ENCODE results near the gene ESYT2.

The ESYT2 gene

GRCh38 chr7:158716802-158717201, 112.5 kb downstream of the ESYT2 start:
- H3K4me3 ChIP-seq (ENCODE audit: control insufficient read depth, low read depth, low read length) = no peak overlapping the region
- TF ChIP-seq, protein P1, sequence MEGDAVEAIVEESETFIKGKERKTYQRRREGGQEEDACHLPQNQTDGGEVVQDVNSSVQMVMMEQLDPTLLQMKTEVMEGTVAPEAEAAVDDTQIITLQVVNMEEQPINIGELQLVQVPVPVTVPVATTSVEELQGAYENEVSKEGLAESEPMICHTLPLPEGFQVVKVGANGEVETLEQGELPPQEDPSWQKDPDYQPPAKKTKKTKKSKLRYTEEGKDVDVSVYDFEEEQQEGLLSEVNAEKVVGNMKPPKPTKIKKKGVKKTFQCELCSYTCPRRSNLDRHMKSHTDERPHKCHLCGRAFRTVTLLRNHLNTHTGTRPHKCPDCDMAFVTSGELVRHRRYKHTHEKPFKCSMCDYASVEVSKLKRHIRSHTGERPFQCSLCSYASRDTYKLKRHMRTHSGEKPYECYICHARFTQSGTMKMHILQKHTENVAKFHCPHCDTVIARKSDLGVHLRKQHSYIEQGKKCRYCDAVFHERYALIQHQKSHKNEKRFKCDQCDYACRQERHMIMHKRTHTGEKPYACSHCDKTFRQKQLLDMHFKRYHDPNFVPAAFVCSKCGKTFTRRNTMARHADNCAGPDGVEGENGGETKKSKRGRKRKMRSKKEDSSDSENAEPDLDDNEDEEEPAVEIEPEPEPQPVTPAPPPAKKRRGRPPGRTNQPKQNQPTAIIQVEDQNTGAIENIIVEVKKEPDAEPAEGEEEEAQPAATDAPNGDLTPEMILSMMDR (IDR thresholded peaks at IDR 0.05; ENCODE audit: control insufficient read depth, insufficient read depth, low read depth, low read length, missing control alignments) = no peak
- no peak for DNase-seq (ENCODE audit: low read depth)

DNA sequence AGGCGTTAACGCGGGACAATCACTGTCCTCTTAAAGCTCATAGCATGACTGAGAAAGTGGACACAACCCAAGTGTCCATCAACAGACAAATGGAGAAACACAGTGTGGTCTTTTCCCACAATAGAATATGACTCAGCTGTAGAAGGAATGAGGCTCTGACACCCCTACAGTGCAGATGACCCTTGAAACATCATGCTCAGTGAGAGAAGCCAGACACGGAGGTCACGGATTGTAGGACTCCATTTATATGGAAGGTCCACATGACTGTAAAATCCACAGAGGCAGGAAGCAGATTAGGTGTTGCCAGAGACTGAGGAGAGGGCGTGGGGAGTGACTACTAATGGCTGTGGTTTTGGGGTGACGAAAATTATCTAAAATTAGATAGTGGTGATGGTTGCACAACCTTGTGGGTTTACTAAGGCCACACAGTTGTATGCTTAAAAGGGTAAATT, 118.6 kb downstream of the ESYT2 start:
- DNase-seq (ENCODE audit: low read depth) = peak; percentile 77
- TF ChIP-seq, protein P1 (IDR thresholded peaks at IDR 0.05; ENCODE audit: control insufficient read depth, insufficient read depth, low read depth, low read length, missing control alignments) = no peak

DNA sequence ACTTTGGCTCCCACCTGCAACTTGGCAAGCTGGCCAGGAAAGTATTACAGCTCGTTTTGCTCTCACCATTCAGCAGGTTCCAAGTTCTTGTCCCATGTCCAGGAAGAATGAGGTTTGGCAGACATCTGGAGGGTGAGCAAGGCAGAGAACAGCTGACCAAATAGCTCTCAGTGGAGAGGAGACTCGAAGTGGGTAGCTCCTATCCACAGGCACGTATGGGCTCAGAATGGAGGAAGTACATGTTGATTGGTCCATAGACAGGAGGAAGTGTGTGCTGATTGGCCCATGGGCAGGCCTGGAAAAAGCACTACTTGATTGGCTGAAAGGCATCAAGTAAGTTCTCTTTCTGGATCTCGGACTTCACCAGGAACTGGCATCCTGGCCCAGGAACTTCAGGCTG, 121.7 kb downstream of the ESYT2 start:
- TF ChIP-seq, protein P1 (IDR thresholded peaks at IDR 0.05; ENCODE audit: control insufficient read depth, insufficient read depth, low read depth, low read length, missing control alignments) = no peak
- H3K4me3 ChIP-seq (ENCODE audit: control insufficient read depth, low read depth, low read length) = no peak overlapping the region

More for the DNA sequence above, 118.6 kb downstream of the ESYT2 start:
- H3K4me3 ChIP-seq (ENCODE audit: control insufficient read depth, low read depth, low read length) = no peak overlapping the region

DNA sequence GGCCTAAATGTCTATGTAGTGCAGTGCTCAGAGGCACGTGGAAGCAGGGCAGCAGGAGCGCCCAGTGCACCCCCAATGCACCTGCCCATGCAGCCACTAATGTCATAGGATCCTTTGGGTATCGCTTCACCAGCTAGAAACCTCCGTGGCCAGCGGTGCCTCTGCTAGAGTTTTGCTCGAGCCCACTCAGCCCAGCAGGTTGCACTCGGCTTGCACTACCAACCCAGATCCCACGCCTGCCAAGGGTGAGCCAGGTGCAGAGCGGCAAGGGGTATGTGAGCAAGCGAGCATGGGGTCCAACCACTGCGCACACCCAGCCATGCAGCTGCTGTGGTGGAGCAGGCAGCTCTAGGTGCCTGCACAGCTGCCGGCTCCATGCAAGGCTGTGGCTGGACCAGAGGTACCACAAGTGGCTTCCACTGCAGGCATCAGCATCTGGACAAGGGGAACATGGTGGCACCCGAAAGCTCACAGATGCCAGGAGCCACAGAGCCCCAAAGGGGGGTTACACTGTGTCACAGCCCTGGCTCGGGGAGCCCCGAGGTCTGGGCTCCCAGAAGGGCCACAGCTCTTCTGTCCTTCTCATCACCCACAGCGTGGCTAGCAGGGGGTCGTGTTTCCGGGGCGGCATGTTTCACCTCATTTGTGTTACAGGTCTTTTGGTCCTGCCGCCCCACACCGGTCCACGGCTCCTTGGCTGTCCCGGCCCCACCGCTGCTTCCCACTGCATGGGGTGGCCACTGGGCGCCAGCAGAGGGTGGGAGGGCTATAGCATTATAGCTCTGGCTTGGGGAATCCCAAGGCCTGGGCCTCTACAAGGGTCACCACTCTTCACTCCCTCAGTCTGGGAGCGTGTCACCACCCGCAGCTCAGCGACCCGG, 122.4 kb downstream of the ESYT2 start:
- TF ChIP-seq, protein P1 (IDR thresholded peaks at IDR 0.05; ENCODE audit: control insufficient read depth, insufficient read depth, low read depth, low read length, missing control alignments) = no peak
- no peak for DNase-seq (ENCODE audit: low read depth)
- H3K4me3 ChIP-seq (ENCODE audit: control insufficient read depth, low read depth, low read length) = no peak overlapping the region

More for the DNA sequence above, 121.7 kb downstream of the ESYT2 start:
- no peak for DNase-seq (ENCODE audit: low read depth)

DNA sequence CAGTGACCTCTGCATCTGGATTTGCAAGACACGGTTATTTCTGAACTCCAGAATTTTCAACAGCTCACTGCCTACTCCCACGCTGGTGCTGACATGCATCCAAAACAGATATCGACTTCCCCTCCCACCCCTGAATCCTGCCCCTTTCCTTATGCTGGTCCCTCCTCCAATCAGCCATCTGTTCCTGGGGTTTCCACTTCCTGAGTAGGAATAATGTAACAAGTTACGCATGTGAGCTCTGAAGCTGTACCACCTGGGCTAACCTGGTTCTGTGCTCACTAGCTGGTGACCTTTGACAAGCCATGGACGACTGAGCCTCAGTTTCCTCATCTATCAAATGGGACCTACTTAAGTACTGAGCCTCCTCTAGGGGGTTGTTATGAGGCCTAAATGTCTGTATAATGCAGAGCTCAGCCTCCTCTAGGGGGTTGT, 123.0 kb downstream of the ESYT2 start:
- TF ChIP-seq, protein P1 (IDR thresholded peaks at IDR 0.05; ENCODE audit: control insufficient read depth, insufficient read depth, low read depth, low read length, missing control alignments) = no peak
- no peak for DNase-seq (ENCODE audit: low read depth)
- H3K4me3 ChIP-seq (ENCODE audit: control insufficient read depth, low read depth, low read length) = no peak overlapping the region

DNA sequence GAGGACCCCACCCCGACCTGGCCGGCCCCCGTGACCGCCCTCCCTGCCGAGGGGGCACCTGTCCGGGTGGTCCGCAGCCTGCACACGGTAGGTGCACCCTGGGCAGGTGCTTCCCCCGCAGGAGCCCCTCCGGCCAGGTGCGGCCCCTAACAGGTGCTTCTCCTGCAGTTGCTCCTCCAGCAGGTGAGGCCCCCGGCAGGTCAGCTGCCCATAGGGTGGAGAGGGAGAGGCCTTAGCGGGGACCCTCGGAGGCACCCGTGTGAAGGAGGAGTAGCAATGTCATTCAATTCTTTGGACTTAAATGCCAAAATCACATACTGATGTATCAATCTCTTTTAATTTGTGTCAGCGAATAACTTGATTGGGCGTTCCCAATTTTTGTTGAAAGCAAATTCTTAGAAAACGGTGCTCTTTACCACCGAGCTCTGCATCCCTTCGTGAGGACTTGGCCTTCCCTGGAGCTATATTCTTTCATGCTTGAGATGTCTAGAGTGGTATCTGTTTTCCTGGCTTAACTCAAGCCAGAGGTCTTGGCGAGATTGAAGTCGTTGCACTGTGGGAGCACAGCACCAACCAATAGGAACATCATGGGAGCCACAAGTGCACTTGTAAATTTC, 124.0 kb downstream of the ESYT2 start:
- peak overlapping the region; percentile 91 for H3K4me3 ChIP-seq (ENCODE audit: control insufficient read depth, low read depth, low read length)
- no peak for DNase-seq (ENCODE audit: low read depth)
- TF ChIP-seq, protein P1 (IDR thresholded peaks at IDR 0.05; ENCODE audit: control insufficient read depth, insufficient read depth, low read depth, low read length, missing control alignments) = no peak
